Mesenchymal stem cell (in vitro differentiated cells and primary cell): ENCODE results near the gene IFFO2.

Experiments used
- DNase-seq: peaks from one replicate; pipeline ENCODE4 v3.0.0-alpha.2; 2013
- H2AFZ ChIP-seq: one replicate; pipeline ENCODE4 v1.6.1; 2013; ENCODE audit warnings: low read depth, mild to moderate bottlenecking, control low read depth, inconsistent platforms, low read length, moderate library complexity
- H2AK5ac ChIP-seq: 2 replicates; pipeline ENCODE4 v1.6.1; 2013; ENCODE audit warnings: low read length, moderate library complexity, mild to moderate bottlenecking, inconsistent platforms; ENCODE audit not compliant: severe bottlenecking
- H2BK120ac ChIP-seq: one replicate; pipeline ENCODE4 v1.6.1; 2013; ENCODE audit warnings: low read depth, mild to moderate bottlenecking, inconsistent platforms, low read length, moderate library complexity
- H2BK12ac ChIP-seq, 2 experiments: one replicate each; pipeline ENCODE4 v1.6.1; 2013; ENCODE audit warnings: inconsistent platforms in 2 of 2, low read length in 2 of 2, mild to moderate bottlenecking in 2 of 2, moderate library complexity in 2 of 2, control low read depth in 1 of 2
- H2BK15ac ChIP-seq: one replicate; pipeline ENCODE4 v1.6.1; 2013; ENCODE audit warnings: mild to moderate bottlenecking, low read depth, inconsistent platforms; ENCODE audit not compliant: poor library complexity, severe bottlenecking
- H2BK5ac ChIP-seq: 2 replicates; pipeline ENCODE4 v1.6.1; 2013; ENCODE audit warnings: low read depth, mild to moderate bottlenecking, low read length, control low read depth, inconsistent platforms; ENCODE audit not compliant: poor library complexity, severe bottlenecking
- H3K14ac ChIP-seq, 2 experiments: one replicate each; pipeline ENCODE4 v1.6.1; 2013; ENCODE audit warnings: inconsistent platforms in 2 of 2, low read length in 2 of 2, control low read depth in 1 of 2, mild to moderate bottlenecking in 1 of 2, moderate library complexity in 1 of 2
- H3K18ac ChIP-seq, 2 experiments: one replicate each; pipeline ENCODE4 v1.6.1; 2013; ENCODE audit warnings: inconsistent platforms in 2 of 2, low read length in 2 of 2, control low read depth in 1 of 2, low read depth in 1 of 2, mild to moderate bottlenecking in 1 of 2
- H3K23ac ChIP-seq, 2 experiments: one replicate each; pipeline ENCODE4 v1.6.1; 2013; ENCODE audit warnings: inconsistent platforms in 2 of 2, low read length in 2 of 2, mild to moderate bottlenecking in 2 of 2, moderate library complexity in 2 of 2, control low read depth in 1 of 2
- H3K27ac ChIP-seq: 2 replicates; pipeline ENCODE4 v1.5.1; 2013; ENCODE audit warnings: mild to moderate bottlenecking, moderate library complexity, low read length, control low read depth, inconsistent platforms; ENCODE audit not compliant: poor library complexity, severe bottlenecking
- H3K27me3 ChIP-seq, 2 experiments: 2 replicates each; pipeline versions ENCODE4 v1.6.1 to v1.7.0; 2013; ENCODE audit warnings: low read length in 2 of 2, mild to moderate bottlenecking in 2 of 2, moderate library complexity in 2 of 2, control low read depth in 1 of 2, inconsistent platforms in 1 of 2; ENCODE audit not compliant: control insufficient read depth in 1 of 2, insufficient read depth in 1 of 2
- H3K36me3 ChIP-seq, 2 experiments: 2 replicates each; pipeline versions ENCODE4 v1.6.1 to v1.7.0; 2013; ENCODE audit warnings: low read length in 2 of 2, control low read depth in 1 of 2, inconsistent platforms in 1 of 2, low read depth in 1 of 2, mild to moderate bottlenecking in 1 of 2; ENCODE audit not compliant: insufficient read depth in 2 of 2, control insufficient read depth in 1 of 2
- H3K4ac ChIP-seq, 2 experiments: one replicate each; pipeline ENCODE4 v1.6.1; 2013; ENCODE audit warnings: inconsistent platforms in 2 of 2, low read length in 2 of 2, mild to moderate bottlenecking in 2 of 2, moderate library complexity in 2 of 2, control low read depth in 1 of 2, low read depth in 1 of 2
- H3K4me1 ChIP-seq: 2 replicates; pipeline ENCODE4 v1.6.1; 2013; ENCODE audit warnings: low read depth, low read length, control low read depth; ENCODE audit not compliant: control insufficient read depth, insufficient read depth
- H3K4me2 ChIP-seq: 2 replicates; pipeline ENCODE4 v1.6.1; 2013; ENCODE audit warnings: low read length, mild to moderate bottlenecking, inconsistent platforms; ENCODE audit not compliant: poor library complexity, severe bottlenecking
- H3K4me3 ChIP-seq, 2 experiments: 2 replicates each; pipeline versions ENCODE4 v1.5.1 to v1.7.0; 2013; ENCODE audit warnings: low read length in 2 of 2, mild to moderate bottlenecking in 2 of 2, control low read depth in 1 of 2, low read depth in 1 of 2; ENCODE audit not compliant: insufficient read depth in 1 of 2
- H3K79me1 ChIP-seq: replicated peaks from 2 replicates; pipeline ENCODE4 v1.6.1; 2013; ENCODE audit warnings: mild to moderate bottlenecking, control low read depth, low read length, inconsistent platforms; ENCODE audit not compliant: poor library complexity, severe bottlenecking
- H3K9ac ChIP-seq: 2 replicates; pipeline ENCODE4 v1.7.0; 2013; ENCODE audit warnings: mild to moderate bottlenecking, low read length, moderate library complexity
- H3K9me3 ChIP-seq: 2 replicates; pipeline ENCODE4 v1.7.0; 2013; ENCODE audit warnings: mild to moderate bottlenecking, low read length; ENCODE audit not compliant: control insufficient read depth
- H4K8ac ChIP-seq: one replicate; pipeline ENCODE4 v1.6.1; 2013; ENCODE audit warnings: inconsistent platforms, mild to moderate bottlenecking, low read length, moderate library complexity
- H4K91ac ChIP-seq: one replicate; pipeline ENCODE4 v1.6.1; 2013; ENCODE audit warnings: mild to moderate bottlenecking, low read length, inconsistent platforms
- WGBS: methylation state at CpG from one replicate; pipeline ENCODE4 v1.1.7; 2013; ENCODE audit warnings: mixed read lengths; 5-methylcytosine and 5-hydroxymethylcytosine counted together

Gene IFFO2

DNA sequence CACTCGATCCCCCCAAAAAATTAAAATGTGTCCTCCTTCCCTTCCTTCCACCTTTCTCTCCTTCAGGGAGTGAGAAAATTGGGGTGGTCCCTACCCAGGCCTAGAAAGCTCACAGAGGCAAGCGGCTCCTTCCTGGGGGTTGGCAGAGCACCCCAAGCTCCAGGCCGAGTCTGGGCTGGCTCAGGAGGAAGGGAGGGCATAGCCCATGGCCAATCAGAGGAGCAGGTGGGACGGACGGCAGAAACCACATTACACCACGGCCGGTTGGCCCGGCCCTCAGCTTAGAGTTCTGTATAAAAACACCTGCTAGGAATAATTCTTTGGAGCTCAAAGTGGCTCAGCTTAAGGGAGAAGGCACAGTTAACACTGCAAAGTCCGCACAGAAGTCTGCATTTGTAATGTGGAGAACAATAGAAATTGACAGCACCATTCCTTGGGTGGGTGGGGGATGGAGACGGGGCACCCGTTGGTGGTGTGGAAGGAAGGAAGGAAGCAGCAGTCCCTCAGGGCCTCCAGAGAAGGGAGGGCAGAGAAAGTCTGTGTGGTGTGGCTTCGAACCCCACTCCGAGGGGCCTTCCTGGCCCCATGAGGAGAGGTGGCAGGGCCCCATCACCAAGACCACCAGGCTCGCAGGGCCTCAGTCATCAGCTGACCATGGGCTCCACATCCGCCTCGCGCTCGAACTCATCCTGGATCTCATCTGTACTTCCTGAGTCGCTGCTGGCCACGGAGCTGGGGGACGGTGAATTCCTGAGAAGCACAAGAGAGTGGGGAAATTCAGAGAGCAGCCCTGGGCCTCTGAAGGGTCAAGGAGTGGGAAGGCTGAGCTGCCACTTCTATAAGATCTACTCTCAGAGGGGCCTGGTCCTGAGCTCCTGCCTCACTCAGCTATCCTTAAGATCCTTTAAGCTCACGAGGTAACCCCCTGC is 48.3 kb downstream of the IFFO2 start:
- no peak overlapping the region for H3K4me2 ChIP-seq
- no peak overlapping the region for H2BK120ac ChIP-seq
- peak overlapping the region; percentile 20 for H3K9ac ChIP-seq
- H3K27ac ChIP-seq: no peak overlapping the region
- no peak overlapping the region for H2BK12ac ChIP-seq
- peaks cover 46 to 59% of the 10 kb centered on the region in 2 experiments for H3K36me3 ChIP-seq
- no peak overlapping the region for H2BK15ac ChIP-seq
- DNase-seq: no peak
- no peak overlapping the region for H3K18ac ChIP-seq
- no peak overlapping the region for H3K14ac ChIP-seq
- H3K9me3 ChIP-seq: no peaks in the 10 kb centered on the region
- no peak overlapping the region for H3K23ac ChIP-seq
- no peak overlapping the region for H2BK5ac ChIP-seq
- no peak overlapping the region for H4K8ac ChIP-seq
- H3K4me1 ChIP-seq: peaks cover under 1% of the 10 kb centered on the region
- H3K4me3 ChIP-seq: no peak overlapping the region
- H2AFZ ChIP-seq: no peak overlapping the region
- peaks cover 20% of the 10 kb centered on the region for H3K79me1 ChIP-seq
- H3K27me3 ChIP-seq: no peaks in the 10 kb centered on the region
- no peak overlapping the region for H3K4ac ChIP-seq
- 87% methylated on average over 22 of the region's 22 CpGs for WGBS
- peak overlapping the region; percentile 63 for H4K91ac ChIP-seq
- H2AK5ac ChIP-seq: no peak overlapping the region

DNA sequence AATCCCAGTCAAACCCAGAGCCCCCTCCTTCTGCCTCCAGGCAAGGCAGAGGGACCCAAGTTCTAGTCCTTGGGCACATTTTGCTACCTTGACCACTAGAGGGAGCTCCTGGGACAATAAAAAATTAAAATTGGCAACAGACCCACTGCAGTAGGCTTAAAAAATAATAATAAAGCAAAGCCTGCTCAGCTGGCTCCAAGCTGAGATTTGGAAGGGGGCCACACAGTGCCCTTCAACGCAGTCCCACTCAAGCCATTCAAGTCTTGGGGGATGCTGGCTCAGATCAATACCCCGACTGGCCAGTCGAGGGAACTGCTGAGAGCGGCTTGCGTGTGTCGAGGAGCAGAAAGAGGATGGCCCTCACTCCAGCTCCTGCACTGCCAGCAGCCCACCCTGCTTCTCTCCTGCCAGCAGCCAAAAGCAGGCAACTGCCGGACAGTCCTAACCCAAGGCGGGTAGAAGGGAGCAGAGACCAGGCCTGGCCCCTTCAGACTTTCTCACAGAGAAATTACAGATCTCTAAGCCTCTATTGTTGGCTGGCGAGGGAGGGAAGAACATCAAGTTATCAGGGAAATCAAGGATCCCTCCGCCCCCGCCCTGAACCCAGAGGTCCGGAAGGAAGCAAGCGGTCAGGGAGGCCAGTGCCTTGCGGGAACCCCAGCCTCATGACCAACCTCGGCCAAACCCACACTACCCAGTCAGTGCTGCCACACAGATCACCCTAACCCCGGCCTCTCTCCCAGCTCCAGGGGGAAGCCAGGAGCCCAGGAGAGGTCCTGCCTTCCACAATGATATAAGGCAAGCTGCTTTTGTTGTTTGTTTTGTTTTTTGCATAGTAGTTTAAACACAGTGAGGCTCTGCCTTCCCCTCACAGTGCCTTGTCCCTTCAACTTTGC is 49.2 kb downstream of the IFFO2 start:
- Histone ChIP-seq H3K18ac (peak overlapping the region in 1 of 2 experiments; percentile 28), H3K4me2 (no peak overlapping the region), H2BK15ac (no peak overlapping the region), H3K36me3 (peaks cover 46 to 59% of the 10 kb centered on the region in 2 experiments), H3K9me3 (no peaks in the 10 kb centered on the region), H2BK5ac (no peak overlapping the region), H3K4ac (no peak overlapping the region), H3K27me3 (no peaks in the 10 kb centered on the region), H3K4me1 (no peaks in the 10 kb centered on the region), H3K9ac (peak overlapping the region; percentile 20), H4K8ac (no peak overlapping the region), H4K91ac (no peak overlapping the region), H3K23ac (no peak overlapping the region), H2AK5ac (no peak overlapping the region), H3K14ac (no peak overlapping the region), H2BK120ac (no peak overlapping the region), H3K27ac (no peak overlapping the region), H2BK12ac (no peak overlapping the region), H3K4me3 (no peak overlapping the region), H2AFZ (no peak overlapping the region), H3K79me1 (peaks cover 17% of the 10 kb centered on the region)
- WGBS: 79% methylated on average over 15 of the region's 16 CpGs
- peak; percentile 72 for DNase-seq

DNA sequence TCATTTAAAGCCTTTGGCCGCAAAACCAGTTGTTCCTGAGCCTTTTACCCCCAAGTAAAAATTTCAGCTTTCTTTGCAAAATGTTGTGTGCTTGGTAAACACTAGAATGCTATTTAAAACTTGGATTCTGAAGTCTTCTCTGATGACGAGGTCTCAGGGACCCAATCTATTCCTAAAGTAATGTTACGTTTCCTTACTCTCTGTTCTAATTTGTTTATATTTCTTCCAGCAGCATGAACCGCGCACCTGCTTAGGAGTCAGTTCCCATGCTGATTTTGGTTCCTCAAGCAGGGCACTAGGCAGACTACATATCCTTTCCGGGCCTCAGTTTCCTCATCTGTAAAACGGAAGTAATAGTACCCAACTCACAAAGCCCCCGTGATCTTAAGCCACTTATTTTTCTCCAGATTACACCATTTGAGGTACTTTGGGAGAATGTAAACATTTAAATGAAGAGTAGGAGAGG is 53.2 kb downstream of the IFFO2 start:
- no peak overlapping the region for H4K91ac ChIP-seq
- H3K4ac ChIP-seq: no peak overlapping the region
- H3K27ac ChIP-seq: peak overlapping the region; percentile 49
- no peak overlapping the region for H2AFZ ChIP-seq
- H3K4me1 ChIP-seq: peaks cover 7% of the 10 kb centered on the region
- no peak overlapping the region for H3K14ac ChIP-seq
- H4K8ac ChIP-seq: no peak overlapping the region
- peak overlapping the region; percentile 82 for H2BK15ac ChIP-seq
- DNase-seq: no peak
- peak overlapping the region; percentile 95 for H3K9ac ChIP-seq
- no peak overlapping the region for H3K18ac ChIP-seq
- H3K23ac ChIP-seq: no peak overlapping the region
- no peaks in the 10 kb centered on the region for H3K9me3 ChIP-seq
- H2BK5ac ChIP-seq: no peak overlapping the region
- H2AK5ac ChIP-seq: no peak overlapping the region
- H3K27me3 ChIP-seq: no peaks in the 10 kb centered on the region
- H2BK120ac ChIP-seq: no peak overlapping the region
- peak overlapping the region in 1 of 2 experiments; percentile 90 for H3K4me3 ChIP-seq
- H3K79me1 ChIP-seq: peaks cover 14% of the 10 kb centered on the region
- WGBS: 54% methylated on average over 4 of the region's 8 CpGs
- no peak overlapping the region for H2BK12ac ChIP-seq
- peak overlapping the region; percentile 98 for H3K4me2 ChIP-seq
- peaks cover 12 to 28% of the 10 kb centered on the region in 2 experiments for H3K36me3 ChIP-seq
